HTERT RPE-1 (cell line): ENCODE measurements around the gene ABCG4.

ENCODE experiments used
- in situ Hi-C: fragments of 300-500 bp; cut with MboI; formaldehyde crosslinking; loops from 4 replicates; pipeline ENCODE4 v1.14.3; 2020; ENCODE audit warnings: low sequenced_read_pairs

ABCG4 gene

DNA sequence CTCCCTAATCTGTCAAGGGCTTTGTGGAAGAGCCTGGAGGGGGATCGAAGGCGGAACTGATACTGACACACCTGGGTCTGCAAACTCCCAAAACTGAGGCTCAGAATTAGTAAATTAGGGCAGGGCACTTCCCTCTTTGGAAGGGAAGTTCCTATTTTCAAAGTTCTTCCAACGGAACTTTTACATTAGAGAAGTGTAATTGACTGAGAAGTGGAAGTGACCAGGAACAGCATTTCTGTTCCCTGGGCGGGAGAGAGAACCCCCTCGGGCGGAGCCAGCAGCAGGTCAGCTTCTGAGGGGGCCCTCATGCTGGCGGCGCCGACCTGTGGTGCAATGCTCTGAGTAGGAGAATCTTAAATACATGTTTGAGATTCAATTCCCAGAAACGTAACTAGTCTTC lies 56.2 kb downstream of the ABCG4 start:
- in situ Hi-C loops = no loop called here

DNA sequence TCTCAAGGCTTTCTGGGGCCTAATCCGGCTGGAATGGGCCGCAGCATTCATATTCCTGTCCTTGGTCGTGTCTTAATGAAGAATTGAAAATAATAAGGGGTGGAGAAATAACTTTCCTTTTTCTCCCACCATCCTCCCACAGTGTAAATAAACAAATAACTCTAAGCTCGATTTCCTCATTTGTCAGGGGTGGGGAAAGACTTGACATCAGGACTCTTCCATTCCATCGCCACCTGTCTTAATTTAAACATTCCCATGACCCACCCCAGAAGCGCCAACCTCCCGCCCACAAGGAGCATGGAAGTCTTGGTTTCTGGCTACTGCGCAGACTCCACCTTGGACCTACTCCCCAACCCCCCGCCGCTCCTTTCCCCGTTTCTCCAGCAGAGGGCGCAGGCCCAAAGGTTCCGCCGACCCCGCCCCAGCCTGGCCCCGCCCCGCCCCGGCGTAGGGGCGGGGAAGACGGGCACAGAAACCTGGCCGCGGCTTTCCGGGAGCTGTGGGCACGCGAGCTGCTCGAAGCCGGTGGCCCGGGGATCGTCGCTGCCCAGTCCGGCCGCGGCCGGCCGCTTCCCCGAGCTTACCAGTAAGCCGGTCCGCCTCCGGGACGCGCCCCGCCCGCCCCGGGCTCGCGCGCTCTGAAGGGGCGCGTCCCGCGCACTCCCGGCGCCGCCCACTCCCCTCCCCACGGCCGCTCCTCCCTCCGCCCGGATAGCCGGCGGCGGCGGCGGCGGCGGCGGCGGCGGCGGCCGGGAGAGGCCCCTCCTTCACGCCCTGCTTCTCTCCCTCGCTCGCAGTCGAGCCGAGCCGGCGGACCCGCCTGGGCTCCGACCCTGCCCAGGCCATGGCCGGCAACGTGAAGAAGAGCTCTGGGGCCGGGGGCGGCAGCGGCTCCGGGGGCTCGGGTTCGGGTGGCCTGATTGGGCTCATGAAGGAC lies 57.0 kb downstream of the ABCG4 start, which contains the start of gene CBL:
CBL (plus strand) TSS at position 766 of the 937 bp plus-strand sequence; CDS start at position 845, 79 bp downstream.
- in situ Hi-C loops = no loop called here

- in situ Hi-C loops = no loop called here
Measured at GRCh38 chr11:119206511-119207414, 57.9 kb downstream of the ABCG4 start.

DNA sequence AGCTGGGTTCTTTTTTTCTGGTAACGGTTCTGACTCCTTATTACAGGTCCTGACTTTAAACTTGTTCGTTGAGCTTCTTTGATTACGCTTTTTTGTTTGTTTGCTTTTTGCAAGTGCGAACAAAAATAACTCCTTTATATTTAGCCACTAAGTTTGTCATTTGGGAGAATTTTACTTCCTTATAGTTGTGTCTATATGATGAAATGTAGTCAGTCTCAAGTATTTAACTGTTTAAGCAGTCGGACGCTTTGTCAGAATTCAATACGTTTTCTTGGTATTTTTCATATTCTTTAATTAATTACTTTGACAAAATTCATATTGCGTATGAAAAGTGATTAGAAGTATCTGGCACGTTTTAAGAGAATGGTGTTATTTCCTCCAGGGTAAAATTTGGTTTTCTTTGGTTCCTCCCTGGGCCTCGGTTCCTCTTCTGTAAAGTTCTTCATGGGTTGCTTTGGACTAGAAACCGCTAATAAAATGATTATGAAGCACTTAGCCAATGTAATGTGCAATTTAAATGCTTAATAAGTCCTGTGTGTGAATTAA lies 58.6 kb downstream of the ABCG4 start:
- in situ Hi-C loops = no loop called here

DNA sequence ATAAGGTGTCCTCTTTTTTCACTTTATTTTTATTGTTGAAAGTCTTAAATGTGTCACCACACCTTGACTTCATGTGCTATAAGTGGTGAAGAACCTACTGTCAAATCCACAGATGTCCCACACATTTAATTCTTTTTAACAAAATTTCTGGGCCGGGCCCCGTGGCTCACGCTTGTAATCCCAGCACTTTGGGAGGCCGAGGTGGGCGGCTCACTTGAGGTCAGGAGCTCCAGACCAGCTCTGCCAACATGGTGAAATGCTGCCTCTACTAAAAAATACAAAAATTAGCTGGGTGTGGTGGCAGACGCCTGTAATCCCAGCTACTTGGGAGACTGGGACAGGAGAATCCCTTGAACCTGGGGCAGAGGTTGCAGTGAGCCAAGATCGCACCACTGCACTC lies 60.3 kb downstream of the ABCG4 start:
- in situ Hi-C loops = no loop called here

GRCh38 chr11:119210050-119210449 lies 61.2 kb downstream of the ABCG4 start:
- in situ Hi-C loops = no loop called here
